ENCODE results near the gene ACTMAP.

ACTMAP gene

GRCh38 chr19:40702337-40703012, 47.8 kb downstream of the ACTMAP start:
- in situ Hi-C loops (cut with HindIII; ENCODE audit: low pct_unique_long_range_greater_than_20kb, low sequenced_read_pairs): no loop called here
- no peak for TF ChIP-seq JUND (IDR thresholded peaks at IDR 0.05; ENCODE audit: low read depth)
- DNase-seq (ENCODE audit: low read depth in 1 of 2, low spot score in 1 of 2): peak in 1 of 2 experiments; percentile 60

- TF ChIP-seq JUND (IDR thresholded peaks at IDR 0.05; ENCODE audit: low read depth): no peak
- in situ Hi-C loops (cut with HindIII; ENCODE audit: low pct_unique_long_range_greater_than_20kb, low sequenced_read_pairs): no loop called here
- no peak for DNase-seq (ENCODE audit: low read depth in 1 of 2, low spot score in 1 of 2)
Observed at GRCh38 chr19:40701758-40702157, 48.5 kb downstream of the ACTMAP start.

GRCh38 chr19:40700083-40700482, 50.2 kb downstream of the ACTMAP start:
- no peak for TF ChIP-seq JUND (IDR thresholded peaks at IDR 0.05; ENCODE audit: low read depth)
- no peak for DNase-seq (ENCODE audit: low read depth in 1 of 2, low spot score in 1 of 2)
- in situ Hi-C loops (cut with HindIII; ENCODE audit: low pct_unique_long_range_greater_than_20kb, low sequenced_read_pairs): no loop called here

GRCh38 chr19:40697007-40697406, 53.3 kb downstream of the ACTMAP start:
- in situ Hi-C loops (cut with HindIII; ENCODE audit: low pct_unique_long_range_greater_than_20kb, low sequenced_read_pairs): no loop called here
- no peak for DNase-seq (ENCODE audit: low read depth in 1 of 2, low spot score in 1 of 2)
- no peak for TF ChIP-seq JUND (IDR thresholded peaks at IDR 0.05; ENCODE audit: low read depth)

GRCh38 chr19:40695881-40696280, 54.4 kb downstream of the ACTMAP start:
- no peak for DNase-seq (ENCODE audit: low read depth in 1 of 2, low spot score in 1 of 2)
- in situ Hi-C loops (cut with HindIII; ENCODE audit: low pct_unique_long_range_greater_than_20kb, low sequenced_read_pairs): no loop called here

GRCh38 chr19:40693896-40694295, 56.4 kb downstream of the ACTMAP start:
- TF ChIP-seq JUND (IDR thresholded peaks at IDR 0.05; ENCODE audit: low read depth): no peak
- in situ Hi-C loops (cut with HindIII; ENCODE audit: low pct_unique_long_range_greater_than_20kb, low sequenced_read_pairs): no loop called here
- no peak for DNase-seq (ENCODE audit: low read depth in 1 of 2, low spot score in 1 of 2)

More at GRCh38 chr19:40695881-40696280, 54.4 kb downstream of the ACTMAP start:
- no peak for TF ChIP-seq JUND (IDR thresholded peaks at IDR 0.05; ENCODE audit: low read depth)

GRCh38 chr19:40693150-40693788, 57.0 kb downstream of the ACTMAP start:
- no peak for TF ChIP-seq JUND (IDR thresholded peaks at IDR 0.05; ENCODE audit: low read depth)
- in situ Hi-C loops (cut with HindIII; ENCODE audit: low pct_unique_long_range_greater_than_20kb, low sequenced_read_pairs): no loop called here
- no peak for DNase-seq (ENCODE audit: low read depth in 1 of 2, low spot score in 1 of 2)

- in situ Hi-C loops (cut with HindIII; ENCODE audit: low pct_unique_long_range_greater_than_20kb, low sequenced_read_pairs): no loop called here
- DNase-seq (ENCODE audit: low read depth in 1 of 2, low spot score in 1 of 2): no peak
- no peak for TF ChIP-seq JUND (IDR thresholded peaks at IDR 0.05; ENCODE audit: low read depth)
Observed at GRCh38 chr19:40692212-40692551, 58.1 kb downstream of the ACTMAP start.

GRCh38 chr19:40691421-40692211, 58.7 kb downstream of the ACTMAP start:
- in situ Hi-C loops (cut with HindIII; ENCODE audit: low pct_unique_long_range_greater_than_20kb, low sequenced_read_pairs): no loop called here
- DNase-seq (ENCODE audit: low read depth in 1 of 2, low spot score in 1 of 2): no peak
- no peak for TF ChIP-seq JUND (IDR thresholded peaks at IDR 0.05; ENCODE audit: low read depth)
